Liver (tissue), 9 donors: ENCODE measurements around the gene FANCE. TPM values are rescaled to one million over a fixed set of nuclear protein-coding genes. Genes with fewer than 3 reads are reported as not detected.

ENCODE experiments used
- DNase-seq: peaks from one replicate; pipeline ENCODE4 v3.0.0-alpha.2; 2017; ENCODE audit warnings: low spot score
- H3K27ac ChIP-seq, 2 donors: one replicate each; pipeline ENCODE4 v1.7.0; 2013; ENCODE audit warnings: inconsistent platforms in 2 of 2, low read length in 2 of 2, control low read depth in 1 of 2, low read depth in 1 of 2, mild to moderate bottlenecking in 1 of 2
- H3K27me3 ChIP-seq, 4 donors: one replicate each; pipeline versions ENCODE4 v1.6.1 to v1.7.0; 2013; ENCODE audit warnings: low read length in 3 of 4, inconsistent platforms in 1 of 4, mild to moderate bottlenecking in 1 of 4, moderate library complexity in 1 of 4; ENCODE audit not compliant: control insufficient read depth in 4 of 4, insufficient read depth in 4 of 4
- H3K36me3 ChIP-seq, 4 donors: one replicate each; pipeline versions ENCODE4 v1.6.1 to v1.7.0; 2013; ENCODE audit warnings: low read length in 3 of 4, mild to moderate bottlenecking in 3 of 4, low read depth in 1 of 4, moderate library complexity in 1 of 4; ENCODE audit not compliant: control insufficient read depth in 4 of 4, insufficient read depth in 3 of 4
- H3K4me1 ChIP-seq, 4 donors: one replicate each; pipeline versions ENCODE4 v1.6.1 to v1.7.0; 2013; ENCODE audit warnings: low read length in 3 of 4, mild to moderate bottlenecking in 3 of 4, moderate library complexity in 1 of 4; ENCODE audit not compliant: control insufficient read depth in 4 of 4, insufficient read depth in 4 of 4
- H3K4me3 ChIP-seq, 3 donors: one replicate each; pipeline versions ENCODE4 v1.6.1 to v1.7.0; 2013; ENCODE audit warnings: low read length in 3 of 3, control low read depth in 1 of 3, low read depth in 1 of 3, mild to moderate bottlenecking in 1 of 3
- H3K9ac ChIP-seq, 2 donors: one replicate each; pipeline ENCODE4 v1.7.0; 2013; ENCODE audit warnings: low read length in 2 of 2, mild to moderate bottlenecking in 2 of 2, moderate library complexity in 2 of 2, control low read depth in 1 of 2, low read depth in 1 of 2
- H3K9me3 ChIP-seq, 4 donors: one replicate each; pipeline versions ENCODE4 v1.6.1 to v1.7.0; 2013; ENCODE audit warnings: low read length in 3 of 4; ENCODE audit not compliant: control insufficient read depth in 4 of 4
- CTCF ChIP-seq: fragments of 150-350 bp; IDR thresholded peaks from 2 replicates; pipeline ENCODE4 v1.5.1; 2017; ENCODE audit warnings: improper control_type of control experiment, low read depth, low read length; ENCODE audit not compliant: missing input control
- EGR1 ChIP-seq, 2 donors: IDR thresholded peaks; 2 replicates each; pipeline ENCODE4 v1.6.1; 2016 to 2018; ENCODE audit warnings: antibody characterized with exemption in 2 of 2, low read depth in 2 of 2
- FOXA1 ChIP-seq: IDR thresholded peaks from 2 replicates; pipeline ENCODE4 v1.6.1; 2016; ENCODE audit warnings: antibody characterized with exemption
- FOXA2 ChIP-seq: IDR thresholded peaks from 2 replicates; pipeline ENCODE4 v1.6.1; 2016; ENCODE audit warnings: antibody characterized with exemption
- JUND ChIP-seq, 2 donors: IDR thresholded peaks; 2 replicates each; pipeline ENCODE4 v1.6.1; 2016; ENCODE audit warnings: antibody characterized with exemption in 2 of 2
- MAX ChIP-seq: IDR thresholded peaks from 2 replicates; pipeline ENCODE4 v1.6.1; 2016; ENCODE audit warnings: antibody characterized with exemption
- RXRA ChIP-seq, 2 donors: IDR thresholded peaks; 2 replicates each; pipeline ENCODE4 v1.6.1; 2017 to 2018; ENCODE audit warnings: antibody characterized with exemption in 2 of 2, mild to moderate bottlenecking in 1 of 2
- TAF1 ChIP-seq: conservative IDR thresholded peaks from 2 replicates; pipeline ENCODE4 v1.6.1; 2016; ENCODE audit warnings: antibody characterized with exemption, mild to moderate bottlenecking
- YY1 ChIP-seq: IDR thresholded peaks from 2 replicates; pipeline ENCODE4 v1.6.1; 2016; ENCODE audit warnings: antibody characterized with exemption, mild to moderate bottlenecking
- WGBS: extraction: QIAGEN DNeasy Blood & Tissue Kit; methylation state at CpG from one replicate; pipeline ENCODE4 v1.1.7; 2013; 5-methylcytosine and 5-hydroxymethylcytosine counted together
- polyA plus RNA-seq, 2 donors: library from polyadenylated mRNA; stranded (reverse) in 1 of 2; unstranded in 1 of 2; fragments of 200-250 nt in 1 of 2; fragments of >200 nt in 1 of 2; fragmentation: Nextera tagmentation in 1 of 2; extraction: Ambion mirVana in 1 of 2; gene quantifications; one replicate each; pipeline versions ENCODE4 v1.2.1 to v1.2.3, GENCODE V29; 2013 to 2015
- total RNA-seq, 2 donors: library from RNA; depleted of rRNA; stranded (reverse); fragments of >200 nt; gene quantifications; one replicate each; pipeline ENCODE4 v1.2.3, GENCODE V29; 2014
- donor health status: healthy.
- donor health status: healthy.
- donor health status: healthy.
- donor health status: healthy.
- donor health status: healthy.

The FANCE gene
- total and polyA plus RNA-seq, 4 donors, result 0.11 to 4.2 (median 0.79) TPM

DNA sequence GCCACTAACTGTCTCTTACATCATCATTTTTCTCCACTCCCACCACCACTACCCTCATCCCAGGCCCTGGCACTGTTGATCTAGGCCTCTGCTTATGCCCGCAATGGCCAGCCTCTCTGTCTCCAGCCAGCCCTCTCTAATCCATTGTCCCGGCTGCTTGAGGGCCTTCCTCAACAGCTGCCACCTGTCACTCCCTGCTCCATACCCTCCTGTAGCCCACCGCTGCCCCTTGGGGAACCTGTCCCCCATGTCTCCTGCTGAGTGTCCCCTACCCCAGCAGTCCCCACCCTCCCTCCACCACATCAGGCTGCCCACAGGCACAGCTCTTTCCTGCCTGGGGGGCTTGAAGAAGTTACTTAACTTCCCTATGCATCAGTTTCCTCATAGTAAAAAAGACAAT is 31.4 kb downstream of the FANCE start (continued):
- no peak for TF ChIP-seq CTCF
- no peak for TF ChIP-seq JUND (IDR thresholded peaks at IDR 0.05)
- TF ChIP-seq YY1, result no peak
- no peak for TF ChIP-seq TAF1

- Histone ChIP-seq H3K27me3 (no peaks in the 10 kb centered on the region), H3K9ac (no peak overlapping the region), H3K4me3 (no peak overlapping the region), H3K36me3 (peaks cover 0 to 9% (median 2%) of the 10 kb centered on the region in 4 donors), H3K9me3 (no peaks in the 10 kb centered on the region), H3K27ac (no peak overlapping the region), H3K4me1 (peaks cover 0 to 11% (median 6%) of the 10 kb centered on the region in 4 donors)
- TF ChIP-seq MAX (no peak), YY1 (no peak), EGR1 (IDR thresholded peaks at IDR 0.05; ENCODE audit: low read depth in 2 of 2) (no peak), RXRA (IDR thresholded peaks at IDR 0.05) (no peak), CTCF (no peak)
- 92% methylated on average over 13 of the region's 13 CpGs for WGBS
- DNase-seq, result no peak
These were observed 31.9 kb downstream of the FANCE start for GRCh38 chr6:35483893-35484645.

DNA sequence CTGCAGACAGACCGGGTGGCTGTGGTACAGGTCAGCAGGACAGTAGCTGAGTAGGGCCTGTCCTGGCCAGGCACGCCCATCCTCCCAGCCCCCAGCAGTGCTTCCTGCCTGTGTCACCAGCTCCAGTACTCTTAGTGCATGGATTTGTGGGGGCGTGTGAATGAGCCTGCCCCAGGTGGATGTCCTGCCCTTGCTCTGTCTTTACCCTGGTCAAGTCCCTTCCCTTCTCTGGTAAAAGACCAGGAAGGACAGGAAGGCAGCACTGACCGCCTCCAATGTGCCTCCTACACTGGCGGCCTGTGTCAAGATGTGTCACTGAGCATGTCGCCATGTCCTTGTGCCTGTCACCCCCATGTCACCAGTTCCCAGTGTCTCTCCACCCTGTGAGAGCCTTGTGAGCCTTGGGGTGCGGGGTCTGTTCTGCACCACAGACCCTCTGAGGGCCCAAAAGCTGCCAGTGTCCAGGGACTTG is 32.8 kb downstream of the FANCE start:
- DNase-seq, result no peak
- H3K27ac ChIP-seq, result no peak overlapping the region

More for the DNA sequence above, 32.8 kb downstream of the FANCE start:
- H3K36me3 ChIP-seq, result peaks cover 0 to 4% (median 1%) of the 10 kb centered on the region in 4 donors
- H3K9me3 ChIP-seq, result no peaks in the 10 kb centered on the region
- H3K4me1 ChIP-seq, result peaks cover 0 to 11% (median 6%) of the 10 kb centered on the region in 4 donors
- 90% methylated on average over 7 of the region's 7 CpGs for whole genome bisulfite sequencing
- H3K9ac ChIP-seq, result no peak overlapping the region
- TF ChIP-seq FOXA1, result no peak
- TF ChIP-seq JUND (IDR thresholded peaks at IDR 0.05), result no peak
- TF ChIP-seq MAX, result no peak
- no peak for TF ChIP-seq FOXA2
- H3K4me3 ChIP-seq, result no peak overlapping the region
- no peaks in the 10 kb centered on the region for H3K27me3 ChIP-seq
